Endothelial cell of umbilical vein (primary cell): Measurements from ENCODE around the gene ACTR3C. TPM values are rescaled to one million over a fixed set of nuclear protein-coding genes. Genes with fewer than 3 reads are reported as not detected.

Experiments
- BruUV-seq: library from RNA; stranded (reverse); fragments of 400-500 nt; replicated peaks from 2 replicates; lab custom pipeline; 2021; lab: Mats Ljungman, UMichigan
- CTCF ChIA-PET: fragments of 300-600, 350-600 bp; sonication (Branson Sonifier 250); formaldehyde crosslinking; loops from one replicate; lab custom pipeline; 2021; ENCODE audit warnings: antibody characterized with exemption, inconsistent platforms; lab: Charles Lee
- POLR2A ChIA-PET: fragments of 300-600, 350-600 bp; sonication (Branson Sonifier 250); formaldehyde crosslinking; loops from one replicate; lab custom pipeline; 2021; ENCODE audit warnings: antibody characterized with exemption, inconsistent platforms; lab: Charles Lee
- DNase-seq: peaks from one replicate; pipeline ENCODE4 v3.0.0-alpha.2; 2011; ENCODE audit warnings: low read depth, low spot score
- FAIRE-seq: peaks from 2 replicates; lab custom pipeline; 2011; peaks lifted over from hg19 to GRCh38; lab: Jason Lieb, UNC
- H2AFZ ChIP-seq: 2 replicates; pipeline ENCODE4 v1.6.0; 2012; ENCODE audit warnings: low read depth, low read length, control low read depth, inconsistent platforms
- H3K27ac ChIP-seq: 2 replicates; pipeline ENCODE4 v1.5.1; 2011; ENCODE audit warnings: low read depth, mild to moderate bottlenecking, control low read depth, low read length, moderate library complexity; ENCODE audit not compliant: insufficient read depth
- H3K27me3 ChIP-seq, 2 experiments: 2 replicates each; pipeline versions ENCODE4 v1.6.0 to v1.6.1; 2011; ENCODE audit warnings: low read length in 2 of 2, mixed read lengths in 1 of 2; ENCODE audit not compliant: control insufficient read depth in 2 of 2, insufficient read depth in 2 of 2
- H3K36me3 ChIP-seq, 2 experiments: 2 replicates in 1 of 2; 3 replicates in 1 of 2; pipeline ENCODE4 v1.5.1; 2011; ENCODE audit warnings: low read length in 2 of 2, mild to moderate bottlenecking in 1 of 2, moderate library complexity in 1 of 2; ENCODE audit not compliant: control insufficient read depth in 2 of 2, insufficient read depth in 2 of 2; ENCODE audit errors: extremely low read depth in 1 of 2
- H3K4me1 ChIP-seq: 3 replicates; pipeline ENCODE4 v1.5.1; 2011; ENCODE audit warnings: mild to moderate bottlenecking, low read length; ENCODE audit not compliant: control insufficient read depth, insufficient read depth; ENCODE audit errors: extremely low read depth
- H3K4me2 ChIP-seq: 2 replicates; pipeline ENCODE4 v1.6.1; 2011; ENCODE audit warnings: low read length, control low read depth, mixed read lengths; ENCODE audit not compliant: insufficient read depth
- H3K4me3 ChIP-seq, 3 experiments: fragments of 200-600 bp in 1 of 3; sonication (generic), shearing (Covaris generic) in 1 of 3; replicated peaks in 1 of 3; 2 replicates each; pipeline ENCODE4 v1.5.1; 2011 to 2016; ENCODE audit warnings: control low read depth in 3 of 3, low read length in 3 of 3, mild to moderate bottlenecking in 2 of 3, inconsistent platforms in 1 of 3, low read depth in 1 of 3, moderate library complexity in 1 of 3; ENCODE audit not compliant: insufficient read depth in 1 of 3
- H3K79me2 ChIP-seq: 2 replicates; pipeline ENCODE4 v1.6.0; 2012; ENCODE audit warnings: low read length, inconsistent platforms; ENCODE audit not compliant: control insufficient read depth, insufficient read depth
- H3K9ac ChIP-seq: replicated peaks from 2 replicates; pipeline ENCODE3; 2011; ENCODE audit warnings: low read length, control low read depth; ENCODE audit not compliant: insufficient read depth; ENCODE audit errors: extremely low read depth
- H3K9me1 ChIP-seq: replicated peaks from 3 replicates; pipeline ENCODE4 v1.6.0; 2011; ENCODE audit warnings: mild to moderate bottlenecking, low read length; ENCODE audit not compliant: control insufficient read depth, insufficient read depth; ENCODE audit errors: extremely low read depth
- H3K9me3 ChIP-seq: replicated peaks from 2 replicates; pipeline ENCODE4 v1.5.1; 2012; ENCODE audit warnings: low read length, inconsistent platforms; ENCODE audit not compliant: control insufficient read depth, insufficient read depth
- H4K20me1 ChIP-seq: replicated peaks from 2 replicates; pipeline ENCODE3; 2011; ENCODE audit warnings: mild to moderate bottlenecking, low read length; ENCODE audit not compliant: control insufficient read depth, insufficient read depth; ENCODE audit errors: extremely low read depth
- EZH2 ChIP-seq: IDR thresholded peaks from 2 replicates; pipeline ENCODE4 v1.6.1; 2012; ENCODE audit warnings: borderline replicate concordance, low read depth, mild to moderate bottlenecking, moderate library complexity, low read length, inconsistent platforms; ENCODE audit not compliant: severe bottlenecking
- FOS ChIP-seq: IDR thresholded peaks from 2 replicates; pipeline ENCODE4 v1.6.1; 2011; ENCODE audit warnings: mild to moderate bottlenecking, low read length, moderate library complexity, borderline replicate concordance; ENCODE audit not compliant: insufficient read depth
- GATA2 ChIP-seq: IDR thresholded peaks from 2 replicates; pipeline ENCODE4 v1.7.0; 2011; ENCODE audit warnings: low read depth, mild to moderate bottlenecking, moderate library complexity, mixed read lengths, low read length; ENCODE audit not compliant: insufficient read length, insufficient read depth
- JUN ChIP-seq: IDR thresholded peaks from 2 replicates; pipeline ENCODE4 v1.6.1; 2011; ENCODE audit warnings: borderline replicate concordance, low read depth; ENCODE audit not compliant: insufficient read length, insufficient read depth
- MYC ChIP-seq: IDR thresholded peaks from one replicate; pipeline ENCODE4 v1.6.1; 2011; ENCODE audit warnings: mild to moderate bottlenecking, low read depth, low read length
- POLR2A ChIP-seq: IDR thresholded peaks from 2 replicates; pipeline ENCODE4 v1.6.1; 2012; ENCODE audit warnings: low read depth, mild to moderate bottlenecking, control low read depth, low read length
- POLR2AphosphoS5 ChIP-seq: IDR thresholded peaks from 2 replicates; pipeline ENCODE4 v1.6.1; 2012; ENCODE audit warnings: low read depth, mild to moderate bottlenecking, control low read depth, low read length, moderate library complexity; ENCODE audit not compliant: insufficient read depth
- dilution Hi-C: fragments of 300-500 bp; cut with MboI; formaldehyde crosslinking; loops from one replicate; pipeline ENCODE4 v1.15.0; 2019; ENCODE audit warnings: low sequenced_read_pairs; ENCODE audit not compliant: extremely low pct_ligation_motif_present
- intact Hi-C: fragments of 100-400 bp; cut with micrococcal nuclease; formaldehyde crosslinking; loops from one replicate; pipeline ENCODE4 v1.10.0; 2022
- polyA plus RNA-seq, 4 experiments: library from polyadenylated mRNA; depleted of rRNA in 3 of 4; stranded (reverse) in 3 of 4; unstranded in 1 of 4; fragments of >200 nt; gene quantifications; 2 replicates each; pipeline versions ENCODE4 v1.2.1 to v1.2.3, GENCODE V29; 2011 to 2012; ENCODE audit warnings: missing spikeins in 1 of 4
- total RNA-seq: library from RNA; stranded (reverse); gene quantifications from 2 replicates; pipeline ENCODE4 v1.2.3, GENCODE V29; 2021
- TF ChIP-seq, protein P1 (sequence below), 2 donors: IDR thresholded peaks; 1 replicate in 1 of 2; 2 replicates in 1 of 2; pipeline ENCODE4 v1.5.1; 2011; ENCODE audit warnings: low read length in 2 of 2, mild to moderate bottlenecking in 2 of 2, moderate library complexity in 2 of 2, control low read depth in 1 of 2, inconsistent platforms in 1 of 2, low read depth in 1 of 2; ENCODE audit not compliant: insufficient read depth in 1 of 2; ENCODE audit errors: extremely low read depth in 1 of 2
- TF ChIP-seq, protein P2 (sequence below): IDR thresholded peaks from 2 replicates; pipeline ENCODE4 v1.6.1; 2011; ENCODE audit not compliant: insufficient read depth, insufficient read length

Gene ACTR3C
- total and polyA plus RNA-seq, 2 donors (not counting 3 experiments of a cell fraction or from before 2014, with no cell fraction given) = 0.33 TPM; not detected in 1

DNA sequence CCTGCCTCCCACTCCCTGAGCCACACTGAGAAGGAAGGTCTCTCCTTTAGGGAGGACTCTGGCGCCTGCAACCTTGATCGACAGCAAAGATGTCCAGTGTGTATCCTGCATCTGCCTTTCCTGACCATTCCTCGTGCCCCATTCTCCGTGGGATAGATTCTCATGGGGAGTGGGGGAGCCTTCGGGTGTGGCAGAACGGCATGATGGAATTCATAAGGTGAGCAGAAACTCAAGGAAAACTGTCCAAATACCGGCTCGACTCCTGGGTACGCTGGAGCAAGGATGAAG is 18.7 kb upstream of the ACTR3C start:
- dilution Hi-C loops (no loop called here), intact Hi-C loops (no loop called here)
- POLR2A ChIA-PET = no interaction called here

More for the DNA sequence above, 18.7 kb upstream of the ACTR3C start:
- no peak overlapping the region for H3K27ac ChIP-seq
- CTCF ChIA-PET = no interaction called here
- H3K4me1 ChIP-seq = no peaks in the 10 kb centered on the region
- H3K4me3 ChIP-seq = no peak overlapping the region
- DNase-seq (no peak), FAIRE-seq (no peak)
- no peak overlapping the region for H2AFZ ChIP-seq
- H3K4me2 ChIP-seq = no peak overlapping the region
- no peaks in the 10 kb centered on the region for H4K20me1 ChIP-seq
- peaks cover 28 to 35% of the 10 kb centered on the region in 2 experiments for H3K27me3 ChIP-seq
- no TSS peak for BruUV-seq
- TF ChIP-seq MYC = no peak
- TF ChIP-seq GATA2 = no peak
- no peak for TF ChIP-seq FOS
- TF ChIP-seq POLR2A = no peak
- no peak for TF ChIP-seq POLR2AphosphoS5
- TF ChIP-seq, protein P1, sequence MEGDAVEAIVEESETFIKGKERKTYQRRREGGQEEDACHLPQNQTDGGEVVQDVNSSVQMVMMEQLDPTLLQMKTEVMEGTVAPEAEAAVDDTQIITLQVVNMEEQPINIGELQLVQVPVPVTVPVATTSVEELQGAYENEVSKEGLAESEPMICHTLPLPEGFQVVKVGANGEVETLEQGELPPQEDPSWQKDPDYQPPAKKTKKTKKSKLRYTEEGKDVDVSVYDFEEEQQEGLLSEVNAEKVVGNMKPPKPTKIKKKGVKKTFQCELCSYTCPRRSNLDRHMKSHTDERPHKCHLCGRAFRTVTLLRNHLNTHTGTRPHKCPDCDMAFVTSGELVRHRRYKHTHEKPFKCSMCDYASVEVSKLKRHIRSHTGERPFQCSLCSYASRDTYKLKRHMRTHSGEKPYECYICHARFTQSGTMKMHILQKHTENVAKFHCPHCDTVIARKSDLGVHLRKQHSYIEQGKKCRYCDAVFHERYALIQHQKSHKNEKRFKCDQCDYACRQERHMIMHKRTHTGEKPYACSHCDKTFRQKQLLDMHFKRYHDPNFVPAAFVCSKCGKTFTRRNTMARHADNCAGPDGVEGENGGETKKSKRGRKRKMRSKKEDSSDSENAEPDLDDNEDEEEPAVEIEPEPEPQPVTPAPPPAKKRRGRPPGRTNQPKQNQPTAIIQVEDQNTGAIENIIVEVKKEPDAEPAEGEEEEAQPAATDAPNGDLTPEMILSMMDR (IDR thresholded peaks at IDR 0.05; ENCODE audit: extremely low read depth in 1 of 2, insufficient read depth in 1 of 2, low read depth in 1 of 2, low read length in 2 of 2) = no peak
- no peak for TF ChIP-seq JUN
- TF ChIP-seq, protein P2, sequence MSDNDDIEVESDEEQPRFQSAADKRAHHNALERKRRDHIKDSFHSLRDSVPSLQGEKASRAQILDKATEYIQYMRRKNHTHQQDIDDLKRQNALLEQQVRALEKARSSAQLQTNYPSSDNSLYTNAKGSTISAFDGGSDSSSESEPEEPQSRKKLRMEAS = no peak
- no peak for TF ChIP-seq EZH2
- H3K79me2 ChIP-seq = no peaks in the 10 kb centered on the region
- no peaks in the 10 kb centered on the region for H3K9me1 ChIP-seq
- H3K9me3 ChIP-seq = no peaks in the 10 kb centered on the region
- H3K36me3 ChIP-seq = no peaks in the 10 kb centered on the region
- no peak overlapping the region for H3K9ac ChIP-seq
